AG04450 (cell line): Measurements from ENCODE around the gene MCL1. TPM values are rescaled to one million over a fixed set of nuclear protein-coding genes. Genes with fewer than 3 reads are reported as not detected.
"Not testable (repeated sequence)": the region's sequence is repeated elsewhere in the genome, so short reads cannot be mapped to it uniquely, and the experiment has no call there.

Experiments used
- CTCF ChIA-PET: fragments of 300-600, 350-600 bp; formaldehyde crosslinking; extraction: SDS; loops from one replicate; lab custom pipeline; 2022; ENCODE audit warnings: antibody characterized with exemption, inconsistent platforms; lab: Charles Lee
- POLR2A ChIA-PET: fragments of 350-600 bp; formaldehyde crosslinking; extraction: SDS; loops from one replicate; lab custom pipeline; 2021; ENCODE audit warnings: antibody characterized with exemption, inconsistent platforms; lab: Yijun Ruan, JAX
- DNase-seq: peaks from one replicate; pipeline ENCODE4 v3.0.0-alpha.2; 2011; ENCODE audit warnings: low read depth, low spot score
- H3K27ac ChIP-seq: one replicate; pipeline ENCODE4 v1.5.1; 2012; ENCODE audit warnings: low read depth, low read length, control low read depth
- H3K27me3 ChIP-seq: one replicate; pipeline ENCODE4 v1.6.0; 2012; ENCODE audit warnings: low read length; ENCODE audit not compliant: control insufficient read depth, insufficient read depth
- H3K4me3 ChIP-seq: 2 replicates; pipeline ENCODE4 v1.5.1; 2011; ENCODE audit warnings: mild to moderate bottlenecking, low read depth, low read length, control low read depth
- H3K9me3 ChIP-seq: 2 replicates; pipeline ENCODE4 v1.5.1; 2012; ENCODE audit warnings: low read length; ENCODE audit not compliant: control insufficient read depth, insufficient read depth
- polyA minus RNA-seq: library from RNA; depleted of rRNA, polyadenylated mRNA; stranded (reverse); fragments of >200 nt; gene quantifications from 2 replicates; pipeline ENCODE4 v1.2.3, GENCODE V29; 2011; rRNA and poly(A)+ RNA removed
- polyA plus RNA-seq: library from polyadenylated mRNA; depleted of rRNA; stranded (reverse); fragments of >200 nt; gene quantifications from 2 replicates; pipeline ENCODE4 v1.2.3, GENCODE V29; 2011; rRNA removed
- TF ChIP-seq, protein P1 (sequence below): IDR thresholded peaks from 2 replicates; pipeline ENCODE4 v1.5.1; 2011; ENCODE audit warnings: low read depth, low read length, control low read depth, inconsistent platforms

MCL1 gene
- polyA plus RNA-seq (107 and 138 TPM in 2 replicates), polyA minus RNA-seq (160 and 170 TPM in 2 replicates)

- Histone ChIP-seq H3K27ac (peak within 1 kb of the TSS; percentile 95), H3K4me3 (peak within 1 kb of the TSS; percentile 97), H3K27me3 (no peaks in the 10 kb centered on the region), H3K9me3 (peaks cover 3% of the 10 kb centered on the region; the same call in 1 of the 2 replicates)
- ChIA-PET POLR2A (interaction anchor here (0.6 to 4.9 kb wide), 32 partner anchors 9 to 470 kb away, joined by 3 to 130 read pairs (median 6); partner anchors contain the start of genes C1orf54, ENSA, FALEC and GOLPH3L), CTCF (interaction anchor here (0.6 to 7.0 kb wide), 6 partner anchors 18 to 427 kb away, joined by 3 to 59 read pairs (median 4); no protein-coding TSS in a partner anchor)
- TF ChIP-seq, protein P1, sequence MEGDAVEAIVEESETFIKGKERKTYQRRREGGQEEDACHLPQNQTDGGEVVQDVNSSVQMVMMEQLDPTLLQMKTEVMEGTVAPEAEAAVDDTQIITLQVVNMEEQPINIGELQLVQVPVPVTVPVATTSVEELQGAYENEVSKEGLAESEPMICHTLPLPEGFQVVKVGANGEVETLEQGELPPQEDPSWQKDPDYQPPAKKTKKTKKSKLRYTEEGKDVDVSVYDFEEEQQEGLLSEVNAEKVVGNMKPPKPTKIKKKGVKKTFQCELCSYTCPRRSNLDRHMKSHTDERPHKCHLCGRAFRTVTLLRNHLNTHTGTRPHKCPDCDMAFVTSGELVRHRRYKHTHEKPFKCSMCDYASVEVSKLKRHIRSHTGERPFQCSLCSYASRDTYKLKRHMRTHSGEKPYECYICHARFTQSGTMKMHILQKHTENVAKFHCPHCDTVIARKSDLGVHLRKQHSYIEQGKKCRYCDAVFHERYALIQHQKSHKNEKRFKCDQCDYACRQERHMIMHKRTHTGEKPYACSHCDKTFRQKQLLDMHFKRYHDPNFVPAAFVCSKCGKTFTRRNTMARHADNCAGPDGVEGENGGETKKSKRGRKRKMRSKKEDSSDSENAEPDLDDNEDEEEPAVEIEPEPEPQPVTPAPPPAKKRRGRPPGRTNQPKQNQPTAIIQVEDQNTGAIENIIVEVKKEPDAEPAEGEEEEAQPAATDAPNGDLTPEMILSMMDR: no peak
- peak; percentile 91 for DNase-seq
Measured at GRCh38 chr1:150579110-150579944, at the start of gene MCL1. Gene MCL1, minus strand, starts transcription at chr1:150579610. Its CDS starts 80 bp downstream, at chr1:150579530.

DNA sequence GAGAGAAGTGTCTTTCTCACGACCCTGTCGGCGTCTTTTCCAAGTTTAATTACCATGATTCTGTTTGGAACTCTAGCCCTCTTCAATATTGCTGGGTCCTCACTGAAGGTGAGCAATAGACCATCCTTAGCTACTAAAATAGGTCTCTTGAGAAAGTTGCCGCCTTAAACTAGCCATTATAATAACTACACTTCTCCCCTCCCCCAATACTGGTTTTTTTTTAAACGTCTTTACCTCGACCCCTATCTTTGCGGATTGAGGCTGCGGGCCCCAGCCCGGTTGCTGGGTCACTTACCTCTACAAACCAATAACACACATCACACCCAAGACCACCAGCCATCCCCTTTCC, 49.3 kb upstream of the MCL1 start:
- TF ChIP-seq, protein P1: no peak
- POLR2A ChIA-PET: interaction anchor here (0.8 to 1.7 kb wide), 3 partner anchors 15 to 66 kb away, joined by 4 to 40 read pairs (median 6); partner anchors contain the start of gene MCL1
- H3K27me3 ChIP-seq: no peaks in the 10 kb centered on the region
- no peak for DNase-seq
- peak overlapping the region; percentile 89 for H3K27ac ChIP-seq
- CTCF ChIA-PET: interaction anchor here (1.1 to 3.6 kb wide), 3 partner anchors 8 to 184 kb away, joined by 4 to 20 read pairs (median 9); no protein-coding TSS in a partner anchor
- H3K9me3 ChIP-seq: no peaks in the 10 kb centered on the region
- peak overlapping the region; percentile 78 for H3K4me3 ChIP-seq

- no peak for DNase-seq
- Histone ChIP-seq H3K27ac (no peak overlapping the region), H3K9me3 (no peaks in the 10 kb centered on the region), H3K4me3 (peak overlapping the region; percentile 78), H3K27me3 (no peaks in the 10 kb centered on the region)
- ChIA-PET CTCF (interaction anchor here (1.7 to 3.6 kb wide), 2 partner anchors 68 to 185 kb away, joined by 7 to 20 read pairs; no protein-coding TSS in a partner anchor), POLR2A (interaction anchor here (0.5 to 1.3 kb wide), 2 partner anchors 48 to 345 kb away, joined by 5 to 7 read pairs; partner anchors contain the start of genes CIART and MCL1)
- TF ChIP-seq, protein P1: no peak
Measured at GRCh38 chr1:150627826-150628410, 48.5 kb upstream of the MCL1 start.

- Histone ChIP-seq H3K9me3 (no peaks in the 10 kb centered on the region), H3K27me3 (no peaks in the 10 kb centered on the region), H3K4me3 (no peak overlapping the region), H3K27ac (no peak overlapping the region)
- TF ChIP-seq, protein P1: no peak
- DNase-seq: no peak
- ChIA-PET CTCF (interaction anchor here (0.5 to 1.3 kb wide), 2 partner anchors 65 to 133 kb away, joined by 4 to 8 read pairs; no protein-coding TSS in a partner anchor), POLR2A (no interaction called here)
Measured at GRCh38 chr1:150626150-150626549, 46.7 kb upstream of the MCL1 start.

- ChIA-PET POLR2A (interaction anchor here (0.6 kb wide), 1 partner anchor 54 kb away, joined by 3 read pairs; no protein-coding TSS in a partner anchor), CTCF (interaction anchor here (6.3 kb wide), 1 partner anchor 63 kb away, joined by 104 read pairs; no protein-coding TSS in a partner anchor)
Measured at GRCh38 chr1:150624546-150624945, 45.1 kb upstream of the MCL1 start.

DNA sequence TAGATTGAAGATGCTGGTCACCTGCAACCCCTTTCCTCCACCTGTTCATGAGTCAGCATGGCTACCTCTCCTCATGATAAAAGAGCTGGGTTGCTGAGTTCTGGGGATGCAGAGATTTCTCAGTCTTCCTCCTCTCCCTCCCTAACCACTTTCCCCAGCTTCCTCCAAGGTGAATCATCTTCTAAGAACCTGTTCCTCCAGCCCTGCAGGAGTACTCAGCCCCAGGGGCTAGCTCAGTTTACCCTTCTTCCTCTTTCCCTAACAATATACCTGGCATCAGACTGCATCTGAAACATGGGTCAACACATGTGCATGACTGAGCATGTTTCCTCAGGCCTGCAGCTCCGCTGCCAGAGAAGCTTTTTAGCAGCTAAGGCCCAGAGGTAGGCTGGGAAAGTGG, 44.7 kb upstream of the MCL1 start:
- ChIA-PET CTCF (interaction anchor here (6.3 kb wide), 1 partner anchor 63 kb away, joined by 104 read pairs; no protein-coding TSS in a partner anchor), POLR2A (interaction anchor here (0.6 kb wide), 1 partner anchor 53 kb away, joined by 3 read pairs; no protein-coding TSS in a partner anchor)
- not testable (repeated sequence) for H3K4me3 ChIP-seq, DNase-seq, H3K9me3 ChIP-seq, H3K27ac ChIP-seq, H3K27me3 ChIP-seq

More at GRCh38 chr1:150624546-150624945, 45.1 kb upstream of the MCL1 start:
- DNase-seq, H3K27ac ChIP-seq, H3K27me3 ChIP-seq, H3K4me3 ChIP-seq, H3K9me3 ChIP-seq: not testable (repeated sequence)
